Mesodermal cell (in vitro differentiated cells): Measurements from ENCODE around the gene MRPL22.
"Not testable (repeated sequence)": the region's sequence is repeated elsewhere in the genome, so short reads cannot be mapped to it uniquely, and the experiment has no call there.

Experiments used
- H3K27ac ChIP-seq: 2 replicates; pipeline ENCODE4 v1.7.0; 2013; ENCODE audit warnings: mild to moderate bottlenecking, low read depth, low read length, moderate library complexity; ENCODE audit not compliant: severe bottlenecking
- H3K36me3 ChIP-seq: 2 replicates; pipeline ENCODE4 v1.7.1; 2013; ENCODE audit warnings: mild to moderate bottlenecking, low read length, moderate library complexity; ENCODE audit not compliant: control insufficient read depth, insufficient read depth
- H3K4me1 ChIP-seq: one replicate; pipeline ENCODE4 v1.7.1; 2013; ENCODE audit warnings: mild to moderate bottlenecking, low read length; ENCODE audit not compliant: insufficient read depth, control insufficient read depth, poor library complexity, severe bottlenecking
- H3K4me3 ChIP-seq: 2 replicates; pipeline ENCODE4 v1.7.0; 2013; ENCODE audit warnings: low read length, control low read depth, mild to moderate bottlenecking; ENCODE audit not compliant: insufficient read depth, poor library complexity, severe bottlenecking; ENCODE audit errors: extremely low read depth
- H3K9me3 ChIP-seq: 2 replicates; pipeline ENCODE4 v1.7.1; 2013; ENCODE audit warnings: mild to moderate bottlenecking, low read length, moderate library complexity; ENCODE audit not compliant: control insufficient read depth
- WGBS, 2 experiments: methylation state at CpG; one replicate each; pipeline ENCODE4 v1.1.5; 2013; ENCODE audit warnings: missing lambda C conversion rate in 2 of 2; ENCODE audit not compliant: insufficient coverage in 2 of 2; 5-methylcytosine and 5-hydroxymethylcytosine counted together

The MRPL22 gene

GRCh38 chr5:154968953-154969352, 28.1 kb downstream of the MRPL22 start:
- Histone ChIP-seq H3K4me1 (no peaks in the 10 kb centered on the region), H3K4me3 (no peak overlapping the region), H3K27ac (no peak overlapping the region), H3K36me3 (peaks cover 22% of the 10 kb centered on the region), H3K9me3 (no peaks in the 10 kb centered on the region)
- WGBS, 2 experiments, result 82 to 88% methylated on average over 1 to 2 of the region's 5 CpGs

GRCh38 chr5:154970759-154971158, 29.9 kb downstream of the MRPL22 start:
- Histone ChIP-seq H3K4me3 (no peak overlapping the region), H3K9me3 (no peaks in the 10 kb centered on the region), H3K36me3 (peaks cover 24% of the 10 kb centered on the region), H3K4me1 (no peaks in the 10 kb centered on the region), H3K27ac (no peak overlapping the region)

- Histone ChIP-seq H3K36me3 (peaks cover 26% of the 10 kb centered on the region), H3K9me3 (no peaks in the 10 kb centered on the region), H3K4me3 (no peak overlapping the region), H3K27ac (no peak overlapping the region), H3K4me1 (no peaks in the 10 kb centered on the region)
- no CpG with 5 or more reads among the region's 2 CpGs for WGBS, 2 experiments
These were observed 30.6 kb downstream of the MRPL22 start for GRCh38 chr5:154971501-154971900.

GRCh38 chr5:154972476-154973080, 31.7 kb downstream of the MRPL22 start:
- H3K27ac ChIP-seq, result no peak overlapping the region
- no peak overlapping the region for H3K4me3 ChIP-seq
- H3K36me3 ChIP-seq, result peaks cover 21% of the 10 kb centered on the region
- WGBS, 2 experiments, result 86 to 100% methylated on average over 1 of the region's 2 CpGs
- no peaks in the 10 kb centered on the region for H3K4me1 ChIP-seq
- no peaks in the 10 kb centered on the region for H3K9me3 ChIP-seq

DNA sequence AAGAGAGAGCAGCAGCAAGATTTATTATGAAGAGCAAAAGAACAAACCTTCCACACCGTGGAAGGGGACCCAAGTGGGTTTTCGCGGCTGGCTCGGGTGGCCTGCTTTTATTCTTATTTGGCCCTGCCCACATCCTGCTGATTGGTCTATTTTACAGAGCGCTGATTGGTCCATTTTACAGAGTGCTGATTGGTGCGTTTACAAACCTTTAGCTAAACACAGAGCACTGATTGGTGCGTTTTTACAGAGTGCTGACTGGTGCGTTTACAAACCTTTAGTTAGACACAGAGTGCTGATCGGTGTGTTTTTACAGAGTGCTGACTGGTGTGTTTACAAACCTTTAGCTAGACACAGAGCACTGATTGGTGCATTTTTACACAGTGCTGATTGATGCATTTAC, 35.2 kb downstream of the MRPL22 start:
- not testable (repeated sequence) for H3K27ac ChIP-seq, H3K4me1 ChIP-seq, H3K36me3 ChIP-seq, H3K9me3 ChIP-seq, H3K4me3 ChIP-seq
- WGBS, 2 experiments, result 94 to 98% methylated on average over 9 of the region's 9 CpGs

DNA sequence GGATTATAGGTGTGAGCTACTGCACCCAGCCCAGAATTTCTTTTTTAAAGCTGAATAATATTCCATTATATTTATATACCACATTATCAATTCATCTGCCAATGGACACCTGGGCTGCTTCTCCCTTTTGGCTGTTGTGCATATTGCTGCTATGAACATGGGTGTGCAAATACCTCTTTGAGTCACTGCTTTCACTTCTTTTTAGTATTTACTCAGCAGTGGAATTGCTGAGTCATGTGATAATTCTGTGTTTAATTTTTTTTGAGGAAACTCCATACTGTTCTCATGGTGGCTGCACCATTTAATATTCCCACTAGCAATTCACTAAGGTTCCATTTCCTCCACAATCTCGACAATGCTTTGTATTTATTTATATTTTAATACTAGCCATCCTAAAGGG, 36.5 kb downstream of the MRPL22 start:
- no peak overlapping the region for H3K27ac ChIP-seq
- no peaks in the 10 kb centered on the region for H3K4me1 ChIP-seq
- H3K4me3 ChIP-seq, result no peak overlapping the region
- no CpG with 5 or more reads among the region's 1 CpG for WGBS, 2 experiments
- H3K9me3 ChIP-seq, result peaks cover 5% of the 10 kb centered on the region
- peaks cover 7% of the 10 kb centered on the region for H3K36me3 ChIP-seq

- not testable (repeated sequence) for H3K4me1 ChIP-seq, H3K36me3 ChIP-seq, H3K9me3 ChIP-seq, H3K4me3 ChIP-seq, H3K27ac ChIP-seq
- no CpG with 5 or more reads among the region's 2 CpGs for WGBS, 2 experiments
These were observed 37.4 kb downstream of the MRPL22 start for GRCh38 chr5:154978294-154978693.

DNA sequence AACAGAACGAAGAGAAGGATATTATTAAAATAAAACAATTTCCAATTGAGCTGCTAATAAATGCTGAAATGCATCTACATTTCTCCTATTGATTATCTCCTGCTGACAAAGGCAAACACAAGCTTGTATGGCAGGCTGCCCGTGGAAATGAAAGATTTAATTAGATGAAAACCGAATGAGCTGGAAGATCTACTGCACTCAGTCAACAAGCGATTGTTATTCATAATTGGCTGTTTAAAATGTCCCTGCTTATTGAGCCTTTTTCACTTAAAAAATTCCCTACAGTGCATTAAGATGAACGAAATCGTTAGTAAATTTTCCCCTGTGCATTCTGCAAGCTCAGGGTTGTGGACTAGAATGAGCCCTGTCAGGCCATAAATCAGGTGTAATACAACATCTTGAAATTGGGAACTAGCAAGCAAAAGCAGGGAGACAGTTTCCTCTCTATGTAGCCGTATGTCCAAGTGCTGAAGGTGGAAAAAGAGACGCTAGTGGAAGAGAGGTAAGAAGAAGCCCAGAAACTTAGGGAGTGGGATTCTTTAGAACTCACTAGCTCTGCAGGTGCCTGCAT, 44.2 kb downstream of the MRPL22 start:
- Histone ChIP-seq H3K4me1 (no peaks in the 10 kb centered on the region), H3K27ac (no peak overlapping the region), H3K36me3 (no peaks in the 10 kb centered on the region), H3K9me3 (peaks cover 5% of the 10 kb centered on the region), H3K4me3 (no peak overlapping the region)
- 93 to 94% methylated on average over 5 to 7 of the region's 8 CpGs for WGBS, 2 experiments

- H3K9me3 ChIP-seq, result peaks cover 5% of the 10 kb centered on the region
- no peak overlapping the region for H3K4me3 ChIP-seq
- 100% methylated on average over 2 of the region's 4 CpGs for WGBS, 2 experiments
- no peaks in the 10 kb centered on the region for H3K36me3 ChIP-seq
- no peaks in the 10 kb centered on the region for H3K4me1 ChIP-seq
- H3K27ac ChIP-seq, result no peak overlapping the region
These were observed 45.3 kb downstream of the MRPL22 start for GRCh38 chr5:154986151-154986550.

- H3K27ac ChIP-seq, result no peak overlapping the region
- H3K9me3 ChIP-seq, result no peaks in the 10 kb centered on the region
- H3K4me1 ChIP-seq, result no peaks in the 10 kb centered on the region
- H3K4me3 ChIP-seq, result no peak overlapping the region
- no peaks in the 10 kb centered on the region for H3K36me3 ChIP-seq
- 80 to 100% methylated on average over 1 of the region's 2 CpGs for WGBS, 2 experiments
These were observed 48.8 kb downstream of the MRPL22 start for GRCh38 chr5:154989626-154990025.

GRCh38 chr5:154993461-154993860, 52.6 kb downstream of the MRPL22 start:
- H3K27ac ChIP-seq, result no peak overlapping the region
- no peaks in the 10 kb centered on the region for H3K9me3 ChIP-seq
- 100% methylated on average over 1 of the region's 2 CpGs; no CpG with 5 or more reads in 1 of the 2 experiments for WGBS, 2 experiments
- no peaks in the 10 kb centered on the region for H3K36me3 ChIP-seq
- H3K4me1 ChIP-seq, result no peaks in the 10 kb centered on the region
- no peak overlapping the region for H3K4me3 ChIP-seq
